Mammary epithelial cell (primary cell): ENCODE results near the gene LHPP.

Source experiments
- EZH2 ChIP-seq: IDR thresholded peaks from 2 replicates; pipeline ENCODE4 v1.6.1; 2012; ENCODE audit warnings: low read length, inconsistent platforms, borderline replicate concordance
- TF ChIP-seq, protein P1 (sequence below), 2 donors: IDR thresholded peaks in 1 of 2; conservative IDR thresholded peaks in 1 of 2; 2 replicates each; pipeline ENCODE4 v1.5.1; 2011 to 2012; ENCODE audit warnings: inconsistent platforms in 2 of 2, low read length in 2 of 2, mild to moderate bottlenecking in 2 of 2, control low read depth in 1 of 2, low read depth in 1 of 2; ENCODE audit not compliant: insufficient read depth in 1 of 2; ENCODE audit errors: extremely low read depth in 1 of 2

DNA sequence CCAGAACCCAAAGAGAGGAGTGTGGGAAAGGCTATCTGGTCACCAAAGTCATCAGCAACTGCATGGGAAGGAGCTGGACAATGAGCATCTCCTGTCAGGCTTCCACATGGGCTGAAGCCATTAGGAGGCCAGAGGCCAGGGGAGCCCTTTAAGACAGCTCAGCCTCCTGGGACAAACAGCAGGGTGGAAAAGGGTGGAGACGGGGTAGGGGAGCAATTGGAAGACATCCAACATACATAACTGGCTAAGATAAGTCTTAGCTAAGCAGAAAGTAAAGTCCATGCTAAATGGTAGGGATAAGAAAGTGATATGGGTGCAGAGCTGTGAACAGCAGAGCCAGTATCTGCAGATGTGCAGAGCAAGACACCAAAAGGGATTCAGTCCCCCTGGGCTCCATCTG is 41.4 kb upstream of the LHPP start:
- TF ChIP-seq, protein P1, sequence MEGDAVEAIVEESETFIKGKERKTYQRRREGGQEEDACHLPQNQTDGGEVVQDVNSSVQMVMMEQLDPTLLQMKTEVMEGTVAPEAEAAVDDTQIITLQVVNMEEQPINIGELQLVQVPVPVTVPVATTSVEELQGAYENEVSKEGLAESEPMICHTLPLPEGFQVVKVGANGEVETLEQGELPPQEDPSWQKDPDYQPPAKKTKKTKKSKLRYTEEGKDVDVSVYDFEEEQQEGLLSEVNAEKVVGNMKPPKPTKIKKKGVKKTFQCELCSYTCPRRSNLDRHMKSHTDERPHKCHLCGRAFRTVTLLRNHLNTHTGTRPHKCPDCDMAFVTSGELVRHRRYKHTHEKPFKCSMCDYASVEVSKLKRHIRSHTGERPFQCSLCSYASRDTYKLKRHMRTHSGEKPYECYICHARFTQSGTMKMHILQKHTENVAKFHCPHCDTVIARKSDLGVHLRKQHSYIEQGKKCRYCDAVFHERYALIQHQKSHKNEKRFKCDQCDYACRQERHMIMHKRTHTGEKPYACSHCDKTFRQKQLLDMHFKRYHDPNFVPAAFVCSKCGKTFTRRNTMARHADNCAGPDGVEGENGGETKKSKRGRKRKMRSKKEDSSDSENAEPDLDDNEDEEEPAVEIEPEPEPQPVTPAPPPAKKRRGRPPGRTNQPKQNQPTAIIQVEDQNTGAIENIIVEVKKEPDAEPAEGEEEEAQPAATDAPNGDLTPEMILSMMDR (conservative IDR thresholded peaks at IDR 0.05 in 1 of 2, IDR thresholded peaks at IDR 0.05 in 1 of 2; ENCODE audit: extremely low read depth in 1 of 2, insufficient read depth in 1 of 2, low read depth in 1 of 2, low read length in 2 of 2): no peak
- TF ChIP-seq EZH2: no peak
